ENCODE results near the gene HES2. TPM values are rescaled to one million over a fixed set of nuclear protein-coding genes. Genes with fewer than 3 reads are reported as not detected.

Gene HES2
- total and polyA plus RNA-seq, 2 of the 4 experiments (the other 2 are of a cell fraction), result not detected

- BruUV-seq (replicated peaks), result no TSS peak
- no peak overlapping the region for H3K9ac ChIP-seq (ENCODE audit: low read depth, low read length)
- no peak overlapping the region for H2BK15ac ChIP-seq (ENCODE audit: low read depth, low read length)
- no peaks in the 10 kb centered on the region; the same call in 1 of the 2 replicates for H3K9me3 ChIP-seq (ENCODE audit: control insufficient read depth, insufficient read depth, low read length)
- H3K27me3 ChIP-seq (ENCODE audit: control insufficient read depth, insufficient read depth, low read length), result no peaks in the 10 kb centered on the region
- H3K23ac ChIP-seq (ENCODE audit: low read depth, low read length), result no peak overlapping the region
- H3K79me1 ChIP-seq (ENCODE audit: low read depth in 1 of 2, low read length in 2 of 2), result peaks cover 24 to 42% of the 10 kb centered on the region in 2 experiments
- intact Hi-C loops (cut with micrococcal nuclease) (no loop called here), dilution Hi-C loops (cut with HindIII; ENCODE audit: low sequenced_read_pairs, unreplicated experiment) (no loop called here), in situ Hi-C loops (cut with MboI; ENCODE audit: low sequenced_read_pairs) (no loop called here)
- no peak overlapping the region for H2BK20ac ChIP-seq (ENCODE audit: low read depth, low read length)
- no peak overlapping the region for H3K4ac ChIP-seq (ENCODE audit: low read depth, low read length)
- no peak overlapping the region for H2AK9ac ChIP-seq (replicated peaks; ENCODE audit: low read depth, low read length, poor library complexity)
- no peak overlapping the region for H4K5ac ChIP-seq (ENCODE audit: low read depth, low read length)
- H4K20me1 ChIP-seq (ENCODE audit: insufficient read depth, low read length), result no peaks in the 10 kb centered on the region; the same call in 1 of the 2 replicates
- no peak overlapping the region for H2AK5ac ChIP-seq (ENCODE audit: low read depth, low read length)
- TF ChIP-seq FOS (IDR thresholded peaks at IDR 0.05; ENCODE audit: low read depth, low read length) (no peak), MAZ (IDR thresholded peaks at IDR 0.05; ENCODE audit: borderline replicate concordance, low read depth, low read length) (no peak), RCOR1 (IDR thresholded peaks at IDR 0.05; ENCODE audit: insufficient replicate concordance, low read length) (no peak), ELK1 (IDR thresholded peaks at IDR 0.05; ENCODE audit: borderline replicate concordance, low read depth, low read length) (no peak), RAD21 (IDR thresholded peaks at IDR 0.05; ENCODE audit: low read length) (no peak), RFX5 (IDR thresholded peaks at IDR 0.05; ENCODE audit: low read depth, low read length) (no peak), CHD1 (IDR thresholded peaks at IDR 0.05; ENCODE audit: low read depth, low read length) (no peak), MAFK (IDR thresholded peaks at IDR 0.05; ENCODE audit: low read depth, low read length) (no peak), CTCF (conservative IDR thresholded peaks at IDR 0.05; ENCODE audit: low read depth, low read length) (no peak)
- ChIA-PET POLR2A (ENCODE audit: unreplicated experiment) (no interaction called here), CTCF (no interaction called here)
- no peak overlapping the region for H3K14ac ChIP-seq (replicated peaks; ENCODE audit: low read depth, low read length)
- no peak overlapping the region for H2AFZ ChIP-seq (replicated peaks; ENCODE audit: low read length, poor library complexity)
- DNase-seq (no peak), ATAC-seq (ENCODE audit: low read depth) (no peak)
- no peak overlapping the region for H3K56ac ChIP-seq (ENCODE audit: extremely low read depth, insufficient read depth, low read length)
- no peak overlapping the region; the same call in 1 of the 2 replicates for H3K27ac ChIP-seq (ENCODE audit: insufficient read depth, low read length)
- no peaks in the 10 kb centered on the region for H3K36me3 ChIP-seq (ENCODE audit: control insufficient read depth, insufficient read depth, low read length)
- H4K91ac ChIP-seq (ENCODE audit: insufficient read depth, low read depth, low read length), result no peak overlapping the region
- H3K4me2 ChIP-seq (ENCODE audit: low read depth, low read length), result no peak overlapping the region
- WGBS, 2 experiments (ENCODE audit: extremely low coverage in 2 of 2, insufficient read length in 1 of 2), result no CpG with 5 or more reads among the region's 5 CpGs
- peaks cover 4% of the 10 kb centered on the region; the same call in 1 of the 2 replicates for H3K9me1 ChIP-seq (ENCODE audit: insufficient read depth, low read length)
- no peak overlapping the region for H4K8ac ChIP-seq (ENCODE audit: low read depth in 2 of 2, low read length in 2 of 2)
- peaks cover 7% of the 10 kb centered on the region for H3K4me1 ChIP-seq (ENCODE audit: control insufficient read depth, insufficient read depth, low read length)
- no peak overlapping the region for H2BK5ac ChIP-seq (ENCODE audit: low read depth, low read length, poor library complexity, severe bottlenecking)
- H3K4me3 ChIP-seq (ENCODE audit: insufficient read depth, low read depth, low read length), result no peak overlapping the region
- H3K18ac ChIP-seq (ENCODE audit: low read depth, low read length), result no peak overlapping the region
- H2BK120ac ChIP-seq (ENCODE audit: low read depth, low read length), result no peak overlapping the region
Observed at GRCh38 chr1:6365047-6365446, 54.7 kb downstream of the HES2 start.
